ENCODE data around the gene MFSD11. TPM values are rescaled to one million over a fixed set of nuclear protein-coding genes. Genes with fewer than 3 reads are reported as not detected.
A peak's percentile ranks its signal among the peaks of the same experiment; 100 is the strongest.
"Not testable (repeated sequence)": the region's sequence is repeated elsewhere in the genome, so short reads cannot be mapped to it uniquely, and the experiment has no call there.

MFSD11 gene
- total RNA-seq, 1 donor from 2014 or later: 29.6 TPM

DNA sequence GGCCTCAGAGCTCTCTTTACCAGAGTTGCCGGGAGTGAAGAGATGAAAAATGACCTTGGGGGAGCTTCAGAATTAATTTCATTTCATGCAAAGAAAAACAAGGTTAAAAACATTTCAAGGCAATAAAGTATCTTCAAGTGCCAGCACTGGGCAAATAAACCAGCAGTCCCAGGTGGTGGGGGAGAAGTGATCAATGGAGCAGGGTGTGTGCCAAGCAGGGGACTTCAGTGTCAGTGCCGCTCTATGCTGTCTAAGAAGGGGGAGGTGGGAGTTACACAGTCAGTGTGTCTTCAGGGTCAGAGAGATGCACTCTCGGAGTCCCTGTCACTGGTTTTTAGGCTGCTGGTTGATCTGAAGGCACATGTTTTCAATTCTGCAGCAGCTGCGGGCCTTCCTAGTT lies 73.0 kb downstream of the MFSD11 start:
- Mint-ChIP-seq H3K27me3 (ENCODE audit: low read depth) (no peaks in the 10 kb centered on the region), H3K27ac (ENCODE audit: unreplicated experiment) (no peak overlapping the region), H3K36me3 (ENCODE audit: low read depth) (no peaks in the 10 kb centered on the region), H3K9me3 (peaks cover 6% of the 10 kb centered on the region), H3K4me1 (peaks cover 8% of the 10 kb centered on the region), H3K4me3 (no peak overlapping the region)
- TF ChIP-seq, protein P1, sequence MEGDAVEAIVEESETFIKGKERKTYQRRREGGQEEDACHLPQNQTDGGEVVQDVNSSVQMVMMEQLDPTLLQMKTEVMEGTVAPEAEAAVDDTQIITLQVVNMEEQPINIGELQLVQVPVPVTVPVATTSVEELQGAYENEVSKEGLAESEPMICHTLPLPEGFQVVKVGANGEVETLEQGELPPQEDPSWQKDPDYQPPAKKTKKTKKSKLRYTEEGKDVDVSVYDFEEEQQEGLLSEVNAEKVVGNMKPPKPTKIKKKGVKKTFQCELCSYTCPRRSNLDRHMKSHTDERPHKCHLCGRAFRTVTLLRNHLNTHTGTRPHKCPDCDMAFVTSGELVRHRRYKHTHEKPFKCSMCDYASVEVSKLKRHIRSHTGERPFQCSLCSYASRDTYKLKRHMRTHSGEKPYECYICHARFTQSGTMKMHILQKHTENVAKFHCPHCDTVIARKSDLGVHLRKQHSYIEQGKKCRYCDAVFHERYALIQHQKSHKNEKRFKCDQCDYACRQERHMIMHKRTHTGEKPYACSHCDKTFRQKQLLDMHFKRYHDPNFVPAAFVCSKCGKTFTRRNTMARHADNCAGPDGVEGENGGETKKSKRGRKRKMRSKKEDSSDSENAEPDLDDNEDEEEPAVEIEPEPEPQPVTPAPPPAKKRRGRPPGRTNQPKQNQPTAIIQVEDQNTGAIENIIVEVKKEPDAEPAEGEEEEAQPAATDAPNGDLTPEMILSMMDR (conservative IDR thresholded peaks at IDR 0.05): no peak
- no peak for DNase-seq (ENCODE audit: low read depth, low spot score)

DNA sequence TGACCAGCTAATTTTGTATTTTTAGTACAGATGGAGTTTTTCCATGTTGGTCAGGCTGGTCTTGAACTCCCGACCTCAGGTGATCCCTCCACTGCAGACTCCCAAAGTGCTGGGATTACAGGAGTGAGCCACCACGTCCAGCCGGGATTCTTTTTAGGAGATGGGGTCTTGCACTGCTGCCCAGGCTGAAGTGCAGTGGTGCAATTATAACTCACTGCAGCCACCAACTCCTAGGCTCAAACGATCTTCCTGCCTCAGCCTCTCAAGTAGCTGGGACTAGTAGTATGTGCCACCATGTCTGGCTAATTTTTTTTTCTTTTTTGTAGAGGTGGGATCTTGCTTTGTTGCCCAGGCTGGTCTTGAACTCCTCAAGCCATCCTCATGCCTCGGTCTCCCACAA lies 73.9 kb downstream of the MFSD11 start:
- TF ChIP-seq, protein P1 (conservative IDR thresholded peaks at IDR 0.05): no peak
- Mint-ChIP-seq H3K9me3 (peaks cover 3% of the 10 kb centered on the region), H3K27ac (ENCODE audit: unreplicated experiment) (no peak overlapping the region), H3K4me1 (peaks cover 14% of the 10 kb centered on the region), H3K36me3 (ENCODE audit: low read depth) (no peaks in the 10 kb centered on the region), H3K27me3 (ENCODE audit: low read depth) (no peaks in the 10 kb centered on the region), H3K4me3 (no peak overlapping the region)
- no peak for DNase-seq (ENCODE audit: low read depth, low spot score)

DNA sequence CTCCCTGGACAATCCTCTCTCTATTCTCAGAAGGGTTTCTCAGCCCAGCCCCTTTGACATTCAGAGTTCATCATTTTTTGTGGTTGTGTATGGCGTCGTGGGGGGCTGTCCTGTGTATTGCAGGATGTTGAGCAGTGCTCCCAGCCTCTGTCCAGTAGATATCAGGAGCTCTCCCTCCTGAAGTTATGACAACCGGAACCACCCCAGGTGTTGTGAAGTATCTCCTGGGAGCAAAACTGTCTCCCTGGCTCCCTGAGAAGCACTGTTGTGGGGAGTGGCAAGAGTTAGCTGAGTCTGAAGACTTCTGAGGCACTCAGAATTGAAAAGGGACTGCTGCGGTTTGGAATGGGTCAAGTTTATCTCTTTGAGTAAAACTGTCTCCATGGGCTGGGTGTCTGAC lies 74.3 kb downstream of the MFSD11 start:
- no peak overlapping the region for H3K4me3 Mint-ChIP-seq
- no peaks in the 10 kb centered on the region for H3K9me3 Mint-ChIP-seq
- H3K4me1 Mint-ChIP-seq: peaks cover 15% of the 10 kb centered on the region
- no peak overlapping the region for H3K27ac Mint-ChIP-seq (ENCODE audit: unreplicated experiment)
- no peaks in the 10 kb centered on the region for H3K36me3 Mint-ChIP-seq (ENCODE audit: low read depth)
- no peak for DNase-seq (ENCODE audit: low read depth, low spot score)
- no peaks in the 10 kb centered on the region for H3K27me3 Mint-ChIP-seq (ENCODE audit: low read depth)
- TF ChIP-seq, protein P1 (conservative IDR thresholded peaks at IDR 0.05): no peak

DNA sequence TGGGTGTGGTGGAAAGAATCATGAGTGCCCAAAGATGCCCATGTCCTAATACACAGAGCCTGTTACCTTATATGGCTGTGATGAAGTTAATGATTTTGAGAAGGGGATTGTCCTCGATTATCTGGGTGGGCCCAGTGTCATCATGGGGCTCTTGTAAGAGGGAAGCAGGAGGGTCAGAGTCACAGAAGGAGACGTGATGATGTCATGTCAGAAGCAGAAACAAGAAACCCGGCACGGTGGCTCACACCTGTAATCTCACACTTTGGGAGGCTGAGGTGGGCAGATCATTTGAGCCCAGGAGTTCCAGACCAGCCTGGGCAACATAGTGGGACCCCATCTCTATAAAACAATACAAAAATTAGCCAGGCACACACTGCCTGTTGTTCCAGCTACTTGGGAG lies 75.0 kb downstream of the MFSD11 start:
- H3K4me3 Mint-ChIP-seq: no peak overlapping the region
- no peak for DNase-seq (ENCODE audit: low read depth, low spot score)
- no peaks in the 10 kb centered on the region for H3K36me3 Mint-ChIP-seq (ENCODE audit: low read depth)
- TF ChIP-seq, protein P1 (conservative IDR thresholded peaks at IDR 0.05): no peak
- H3K27ac Mint-ChIP-seq (ENCODE audit: unreplicated experiment): no peak overlapping the region
- no peaks in the 10 kb centered on the region for H3K9me3 Mint-ChIP-seq
- H3K27me3 Mint-ChIP-seq (ENCODE audit: low read depth): peaks cover 2% of the 10 kb centered on the region
- peaks cover 15% of the 10 kb centered on the region for H3K4me1 Mint-ChIP-seq

DNA sequence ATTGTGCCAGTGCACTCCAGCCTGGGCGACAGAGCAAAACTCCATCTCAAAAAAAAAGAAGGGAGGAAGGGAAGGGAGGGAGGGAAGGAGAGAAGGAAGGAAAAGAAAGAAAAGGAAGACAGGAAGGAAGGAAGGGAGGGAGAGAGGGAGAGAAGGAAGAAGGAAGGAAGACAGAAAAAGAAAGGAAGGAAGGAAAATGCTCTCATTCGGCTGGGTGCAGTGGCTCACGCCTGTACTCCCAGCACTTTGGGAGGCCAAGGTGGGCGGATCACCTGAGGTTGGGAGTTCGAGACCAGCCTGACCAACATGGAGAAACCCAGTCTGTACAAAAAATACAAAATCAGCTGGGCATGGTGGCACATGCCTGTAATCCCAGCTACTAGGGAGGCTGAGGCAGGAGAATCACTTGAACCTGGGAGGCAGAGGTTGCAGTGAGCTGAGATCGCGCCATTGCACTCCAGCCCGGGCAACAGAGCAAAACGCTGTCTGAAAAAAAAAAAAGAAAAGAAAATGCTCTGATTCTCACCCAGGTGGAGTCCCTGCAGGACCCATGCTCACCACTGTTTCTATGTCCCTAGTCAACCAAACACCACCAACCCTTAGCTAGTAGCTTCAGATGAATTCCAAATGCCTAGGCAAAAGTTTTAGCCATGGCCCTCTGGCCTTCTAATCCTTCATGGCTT lies 78.1 kb downstream of the MFSD11 start:
- H3K27ac Mint-ChIP-seq (ENCODE audit: unreplicated experiment); H3K9me3 Mint-ChIP-seq; H3K4me3 Mint-ChIP-seq: not testable (repeated sequence)

DNA sequence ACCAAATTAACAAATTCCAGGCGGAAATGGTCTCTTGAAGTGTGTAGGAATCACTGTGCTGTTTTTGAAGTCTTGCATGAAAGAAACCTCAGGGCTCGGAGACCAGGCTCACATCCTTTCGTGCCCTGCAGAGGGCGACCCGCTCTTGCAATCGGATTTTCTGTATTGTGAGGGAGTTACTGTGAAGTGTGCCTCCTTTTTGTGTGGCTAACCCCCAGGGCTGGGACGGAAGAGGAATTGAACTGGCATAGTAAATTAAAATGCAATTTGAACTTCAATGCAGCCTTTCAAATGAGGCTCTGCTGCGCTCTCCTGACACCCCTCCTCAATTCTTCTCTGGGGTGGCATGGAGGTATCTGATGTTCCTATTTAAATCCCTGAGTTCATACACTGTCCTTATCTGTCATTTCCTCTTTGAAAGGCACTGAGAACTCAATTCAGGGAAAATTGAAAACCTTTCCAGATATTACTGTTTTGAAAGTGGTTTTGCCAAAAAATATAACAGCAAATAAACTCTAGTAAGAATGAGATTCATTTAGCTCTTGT lies 78.7 kb downstream of the MFSD11 start:
- Mint-ChIP-seq H3K27ac (ENCODE audit: unreplicated experiment) (no peak overlapping the region), H3K9me3 (no peaks in the 10 kb centered on the region), H3K4me1 (peaks cover 7% of the 10 kb centered on the region), H3K27me3 (ENCODE audit: low read depth) (peaks cover 5% of the 10 kb centered on the region), H3K4me3 (no peak overlapping the region), H3K36me3 (ENCODE audit: low read depth) (no peaks in the 10 kb centered on the region)
- peak; percentile 56 for DNase-seq (ENCODE audit: low read depth, low spot score)
- TF ChIP-seq, protein P1 (conservative IDR thresholded peaks at IDR 0.05): peak; percentile 69

More for the DNA sequence above, 78.1 kb downstream of the MFSD11 start:
- not testable (repeated sequence) for H3K36me3 Mint-ChIP-seq (ENCODE audit: low read depth); DNase-seq (ENCODE audit: low read depth, low spot score); H3K27me3 Mint-ChIP-seq (ENCODE audit: low read depth)
- H3K4me1 Mint-ChIP-seq: peaks cover 11% of the 10 kb centered on the region
